Stimulated activated CD4-positive, alpha-beta T cell treated with anti-CD3 and anti-CD28 coated beads, Interleukin-4, amount 100 ng/mL, for 24 hours (primary cell): ENCODE data around the gene ATRNL1.
"Not testable (repeated sequence)": the region's sequence is repeated elsewhere in the genome, so short reads cannot be mapped to it uniquely, and the experiment has no call there.

Experiments used
- DNase-seq: peaks from one replicate; pipeline ENCODE4 v3.0.0-alpha.2; 2020

The ATRNL1 gene

DNA sequence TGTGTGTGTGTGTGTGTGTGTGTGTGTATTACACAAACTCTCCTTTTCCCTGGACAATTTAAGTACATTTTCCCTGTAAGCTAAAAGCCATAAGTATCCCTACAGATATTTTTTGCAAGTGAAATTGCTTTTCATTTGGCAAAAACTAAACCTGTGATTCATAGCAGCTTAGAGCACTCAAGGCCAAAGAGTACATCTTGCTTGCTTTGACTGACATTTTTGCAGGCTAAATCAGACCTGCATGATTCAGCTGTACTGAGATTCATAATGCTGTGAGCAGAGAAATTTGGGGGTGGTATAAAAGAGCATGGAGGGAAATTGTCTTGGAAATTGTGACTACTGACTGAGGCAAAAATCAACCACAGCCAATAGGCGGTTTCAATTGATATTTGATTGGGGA lies 679.4 kb downstream of the ATRNL1 start:
- DNase-seq = no peak

DNA sequence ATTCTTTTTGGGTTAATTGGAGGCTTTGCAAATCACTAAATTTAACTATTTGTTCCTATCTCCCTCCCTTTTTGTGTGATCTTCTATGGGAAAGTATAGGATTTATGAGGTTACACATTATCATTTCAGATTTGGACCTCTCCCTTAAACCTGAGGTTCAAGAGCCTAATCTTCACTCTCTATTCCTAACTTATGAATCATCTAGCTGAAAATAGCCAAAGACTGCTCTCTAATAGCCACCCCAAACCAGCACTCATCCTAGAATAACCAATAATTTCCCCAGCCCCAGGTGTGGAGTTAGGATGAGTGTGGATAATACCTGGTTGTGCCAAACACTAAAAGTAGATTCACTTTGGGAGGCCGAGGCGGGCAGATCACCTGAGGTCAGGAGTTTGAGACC lies 680.7 kb downstream of the ATRNL1 start:
- no peak for DNase-seq

DNA sequence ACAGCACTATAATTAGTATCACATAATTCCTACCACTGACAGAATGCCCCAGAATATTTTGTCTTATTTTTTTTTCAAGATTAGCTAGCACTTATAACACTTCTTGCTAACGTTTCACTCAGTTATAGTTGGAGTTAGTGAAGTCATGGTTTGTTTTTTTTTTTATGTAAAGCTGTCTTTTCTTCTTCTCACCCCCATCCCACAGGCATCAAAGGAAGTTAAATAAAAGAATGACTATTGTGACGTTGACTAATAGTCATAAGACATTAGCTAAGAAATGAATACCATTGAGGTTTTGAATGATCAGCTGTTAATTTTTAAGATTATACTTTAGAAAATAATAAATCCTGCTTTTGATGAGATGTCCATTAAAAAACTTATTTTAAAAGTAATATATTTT lies 681.6 kb downstream of the ATRNL1 start:
- DNase-seq = no peak

DNA sequence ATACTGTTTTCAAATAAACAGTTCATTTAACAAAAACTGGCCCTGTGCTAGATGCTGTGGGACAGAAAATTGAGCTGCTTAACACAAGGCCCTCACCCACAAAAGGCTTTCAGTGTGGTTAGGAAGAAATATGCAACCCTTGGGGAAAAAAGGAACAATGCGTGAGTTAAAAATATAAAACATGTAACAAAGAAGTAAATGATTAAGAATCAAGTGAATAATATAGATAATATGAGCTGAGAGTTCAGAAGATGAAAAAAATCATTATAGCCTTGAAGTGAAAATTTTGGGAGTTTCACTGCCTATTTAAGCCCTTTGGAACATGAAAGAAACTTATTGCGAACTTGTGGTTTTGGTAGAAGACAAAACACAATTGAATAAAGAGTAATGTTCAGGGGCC lies 684.5 kb downstream of the ATRNL1 start:
- DNase-seq = no peak

DNA sequence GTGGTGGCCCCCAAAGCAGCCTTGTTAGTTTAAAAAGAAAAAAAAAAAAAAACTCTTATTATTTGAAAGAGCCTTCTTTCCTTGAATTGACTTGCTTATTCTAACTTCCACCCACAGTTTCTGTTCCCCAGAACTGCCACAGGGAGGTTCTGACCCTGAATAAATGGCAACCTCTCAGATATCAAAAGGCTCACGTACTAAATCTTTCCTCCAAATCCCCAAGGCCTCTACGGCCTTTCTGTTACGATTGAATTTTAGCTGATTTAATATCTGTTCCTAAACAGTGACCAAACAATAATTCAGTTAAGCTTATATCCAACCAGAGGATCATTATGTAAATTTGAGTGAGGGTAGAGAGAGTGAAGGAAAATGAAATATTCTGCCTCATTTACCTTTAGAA lies 697.1 kb downstream of the ATRNL1 start:
- DNase-seq = no peak

DNA sequence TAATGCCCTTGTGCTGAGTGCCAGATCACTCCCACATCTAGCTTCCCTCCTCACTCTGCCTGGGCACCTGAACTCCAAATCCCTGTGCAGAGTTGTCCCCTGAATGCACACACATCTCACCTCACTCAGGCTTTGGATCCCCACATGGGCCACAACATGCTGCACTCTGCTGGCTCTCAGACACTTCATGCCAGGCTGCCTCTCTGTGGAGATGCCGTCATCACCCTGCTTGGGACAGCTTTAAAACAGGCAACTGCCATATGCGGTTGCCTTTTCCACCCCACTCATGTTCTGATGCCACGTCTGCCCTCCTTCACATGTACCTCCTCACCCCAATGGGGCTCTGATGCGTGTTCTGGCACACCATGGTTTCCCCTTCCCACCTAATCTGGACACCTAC lies 702.8 kb downstream of the ATRNL1 start:
- no peak for DNase-seq

DNA sequence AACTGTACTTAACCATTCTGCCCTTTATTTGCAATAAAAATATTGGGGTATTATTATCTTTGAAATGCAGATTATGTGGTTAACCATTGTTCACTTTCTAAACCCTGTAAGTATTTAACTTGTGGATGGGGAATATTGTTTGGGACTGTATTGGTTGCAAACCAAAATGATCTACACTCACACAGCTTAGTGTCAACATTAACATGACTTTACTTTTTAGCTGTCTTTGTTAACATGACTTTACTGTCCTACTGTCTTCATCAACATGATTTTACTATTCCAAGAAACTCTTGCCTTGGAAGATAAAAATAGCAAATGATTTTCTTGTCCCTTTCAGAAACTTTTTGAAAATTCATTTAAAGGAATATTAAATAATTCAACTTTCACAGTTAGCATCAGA lies 708.3 kb downstream of the ATRNL1 start:
- DNase-seq = no peak

DNA sequence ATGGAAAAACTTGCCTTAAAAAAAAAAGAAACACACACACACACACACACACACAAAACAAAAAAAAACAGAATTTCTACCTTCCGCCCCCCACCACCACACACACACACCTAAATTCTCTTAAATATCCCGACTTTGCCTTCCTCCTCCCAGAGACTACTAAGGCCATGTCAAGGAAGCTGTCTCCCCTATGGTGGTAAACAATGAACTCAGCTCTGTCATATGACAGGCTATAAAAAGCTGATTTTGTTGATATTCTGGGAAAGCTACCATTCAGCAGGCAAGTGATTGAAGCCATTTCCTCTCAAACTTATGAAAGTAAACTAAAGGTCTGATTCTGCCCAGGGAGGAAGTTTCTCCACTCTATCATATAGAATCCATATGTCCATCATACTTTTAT lies 708.8 kb downstream of the ATRNL1 start:
- no peak for DNase-seq

DNA sequence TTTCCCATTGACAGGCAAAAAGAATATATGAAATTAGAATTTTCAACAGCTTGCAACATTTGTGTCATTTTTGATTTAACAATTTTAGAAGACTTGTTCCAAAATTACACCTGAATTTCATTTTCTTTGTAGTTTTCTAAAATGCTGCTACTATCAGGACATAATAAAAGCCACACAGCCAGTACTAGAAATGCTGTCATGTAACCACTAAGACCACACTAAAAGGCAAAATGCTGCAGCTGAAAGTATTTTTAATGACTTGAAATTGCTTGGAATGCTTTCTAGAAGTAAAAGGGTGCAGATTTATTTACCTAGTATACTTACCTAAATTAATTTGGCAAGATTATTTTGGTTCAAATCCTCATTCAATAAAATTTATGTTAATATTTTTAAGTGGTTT lies 709.7 kb downstream of the ATRNL1 start:
- no peak for DNase-seq

DNA sequence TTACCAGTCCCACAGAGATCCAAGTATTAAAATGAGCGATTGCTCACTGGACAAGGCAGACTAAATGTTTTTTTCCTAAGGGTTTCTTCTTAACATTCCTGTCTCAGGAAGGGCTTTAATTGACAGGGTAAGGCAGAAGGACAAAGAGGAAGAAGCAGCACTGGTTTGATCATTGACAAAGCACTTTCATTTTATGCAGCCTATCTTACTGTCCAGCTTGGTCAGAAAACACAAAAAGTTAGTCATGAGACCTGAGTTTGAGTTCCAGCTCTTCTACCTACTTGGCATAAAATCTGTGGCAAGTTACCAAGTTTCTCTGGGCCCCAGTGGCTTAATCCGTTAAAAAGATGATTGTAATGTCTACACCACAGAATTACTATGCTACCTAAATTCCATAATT lies 721.4 kb downstream of the ATRNL1 start:
- no peak for DNase-seq

DNA sequence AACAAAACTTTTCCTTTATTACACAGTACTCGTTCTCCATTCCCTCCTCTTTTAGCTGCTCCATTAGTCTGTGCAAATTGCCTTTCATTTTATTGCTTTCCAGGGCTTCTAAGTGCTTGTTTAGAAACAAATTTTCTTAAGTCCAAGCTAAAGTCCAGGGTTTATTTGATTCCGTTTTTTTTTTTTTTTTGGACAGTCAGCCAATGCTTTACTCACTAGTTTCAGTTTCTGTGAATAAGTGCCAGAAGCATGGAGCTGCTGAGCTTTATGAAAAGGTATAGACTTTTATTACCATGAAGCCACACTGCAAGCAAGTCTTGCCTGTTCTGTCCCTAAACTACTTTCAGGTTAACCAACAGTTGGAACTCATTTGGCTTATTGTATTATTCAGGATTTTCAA lies 724.8 kb downstream of the ATRNL1 start:
- DNase-seq = no peak

DNA sequence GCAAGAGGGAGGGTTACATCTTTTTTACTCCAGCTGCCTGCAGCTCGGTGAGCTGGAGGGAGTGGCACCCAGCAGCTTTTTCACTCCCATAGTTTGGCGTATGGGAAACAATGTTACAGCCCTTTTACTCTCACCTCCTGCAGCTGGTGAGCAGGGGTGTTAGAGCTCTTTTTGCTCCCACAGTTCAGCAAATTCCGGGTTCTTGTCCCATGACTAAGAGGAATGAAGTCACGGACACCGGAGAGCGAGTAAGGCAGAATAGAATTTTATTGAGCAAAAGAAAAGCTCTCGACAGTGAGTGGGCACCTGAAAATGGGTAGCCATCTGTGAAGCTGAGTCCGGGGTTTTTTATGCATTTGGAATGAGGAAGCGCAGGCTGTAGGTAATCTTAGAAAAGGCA lies 733.2 kb downstream of the ATRNL1 start:
- DNase-seq = no peak

DNA sequence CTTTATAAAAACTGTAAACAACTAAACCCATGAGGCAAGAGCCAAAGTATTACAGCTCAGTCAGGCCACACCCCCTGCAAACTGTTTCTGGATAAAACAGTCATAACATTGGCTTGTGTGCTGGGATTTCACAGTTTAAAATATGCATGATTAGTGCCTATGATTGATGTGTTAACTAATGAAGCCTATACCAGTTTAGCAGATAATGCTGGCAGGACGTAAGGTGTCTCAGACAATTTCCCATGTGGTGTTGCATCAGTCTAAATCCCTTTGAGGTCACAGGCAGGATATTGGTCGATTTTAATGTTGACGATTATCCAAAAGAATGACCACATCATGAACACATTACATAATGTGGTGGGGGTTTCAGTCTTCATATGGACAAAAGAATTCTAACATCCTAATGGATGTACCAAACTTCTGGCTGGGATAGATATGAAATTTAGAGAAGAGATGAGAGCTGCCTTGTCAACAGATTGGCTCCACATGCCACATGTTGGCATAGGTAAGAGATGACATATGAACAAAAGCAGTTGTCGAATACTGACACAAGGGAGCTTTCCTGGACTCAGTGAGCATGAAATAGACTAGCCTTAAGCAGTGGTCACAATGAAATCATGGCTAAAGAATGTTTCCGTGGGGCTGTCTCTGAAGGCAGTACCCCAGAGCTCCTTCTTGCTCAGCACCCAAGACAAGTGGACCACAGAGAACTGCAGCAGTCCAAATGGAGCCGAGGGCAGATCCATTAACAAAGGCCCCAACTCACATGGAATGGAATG lies 734.3 kb downstream of the ATRNL1 start:
- no peak for DNase-seq

DNA sequence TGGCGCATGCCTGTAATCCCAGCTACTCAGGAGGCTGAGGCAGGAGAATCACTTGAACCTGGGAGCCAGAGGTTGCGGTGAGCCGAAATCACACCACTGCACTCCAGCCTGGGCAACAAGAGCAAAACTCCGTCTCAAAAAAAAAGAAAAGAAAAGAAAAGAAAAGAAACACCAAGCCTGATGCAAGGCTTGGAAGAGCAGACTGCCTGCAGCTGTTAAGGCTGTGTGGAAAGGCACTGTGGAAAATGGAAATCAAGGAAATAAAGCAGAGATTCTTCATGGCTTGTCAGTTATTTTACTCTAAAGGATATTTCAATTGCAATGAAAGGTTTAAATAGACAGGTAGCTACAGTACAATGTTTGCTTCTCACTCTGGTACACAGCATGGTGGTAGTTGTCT lies 735.0 kb downstream of the ATRNL1 start:
- DNase-seq = not testable (repeated sequence)

DNA sequence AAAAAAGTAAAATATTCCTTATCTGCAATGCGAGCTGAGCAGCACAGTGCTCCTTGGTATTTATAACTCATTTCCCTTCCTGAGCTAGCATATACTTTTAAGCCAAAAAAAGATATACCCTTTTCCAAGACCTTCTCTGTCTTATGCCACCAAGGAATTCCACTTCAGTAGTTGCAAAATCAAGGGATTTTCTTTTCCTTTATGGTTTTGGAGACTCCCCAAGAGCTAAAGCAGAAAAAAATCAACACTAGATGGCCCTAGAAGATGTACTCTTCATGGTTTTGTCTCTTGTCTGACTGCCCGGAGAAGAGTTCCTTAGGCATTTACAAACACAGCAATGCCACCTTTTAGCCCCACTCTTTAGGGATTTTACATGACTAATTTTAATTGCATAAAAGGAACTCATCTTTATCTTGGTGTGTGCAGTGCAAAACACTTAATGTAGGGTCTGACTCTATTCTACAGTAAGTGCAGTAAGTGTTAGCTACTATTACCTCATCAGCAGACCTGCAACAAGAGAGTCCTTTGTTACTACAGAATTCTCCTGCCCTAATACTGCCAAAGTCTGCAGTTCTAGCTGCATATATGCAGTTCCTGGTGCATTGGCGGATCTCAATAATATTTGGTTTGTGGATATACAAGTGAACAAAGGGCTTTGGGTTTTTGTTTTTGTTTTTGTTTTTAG lies 736.5 kb downstream of the ATRNL1 start:
- no peak for DNase-seq

DNA sequence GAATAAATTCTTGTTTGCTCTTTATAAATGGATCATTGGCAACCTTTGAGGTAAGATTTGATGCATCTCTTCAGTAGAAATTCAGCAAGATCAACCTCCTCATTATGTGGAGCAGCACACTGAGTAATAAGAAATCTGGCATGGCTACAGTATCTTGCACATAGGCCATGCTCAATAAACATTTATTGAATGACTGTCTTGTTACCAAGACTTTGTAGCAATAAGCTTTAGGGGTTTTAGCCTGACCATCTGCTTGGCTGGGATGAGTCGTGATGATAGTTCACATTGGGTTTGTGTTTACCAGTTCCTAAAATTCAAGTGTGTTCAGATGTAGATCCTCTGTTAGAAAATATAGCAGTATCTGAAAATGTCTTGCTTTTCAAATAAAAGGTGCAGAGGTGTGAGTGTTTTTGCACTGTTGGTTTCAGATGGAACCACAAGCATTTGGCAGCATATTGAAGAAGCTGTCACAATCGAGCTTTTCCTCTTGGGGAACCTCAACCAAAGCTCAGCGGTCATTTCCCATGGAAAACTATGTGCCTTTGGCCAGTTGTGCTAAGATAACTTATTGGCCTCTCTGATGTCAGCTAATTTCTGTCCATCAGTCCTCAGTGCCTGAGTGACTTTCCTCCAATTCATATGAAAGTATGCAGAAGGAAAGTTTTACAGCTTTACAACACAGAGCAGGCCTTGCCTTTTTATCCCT lies 737.3 kb downstream of the ATRNL1 start:
- DNase-seq = no peak

DNA sequence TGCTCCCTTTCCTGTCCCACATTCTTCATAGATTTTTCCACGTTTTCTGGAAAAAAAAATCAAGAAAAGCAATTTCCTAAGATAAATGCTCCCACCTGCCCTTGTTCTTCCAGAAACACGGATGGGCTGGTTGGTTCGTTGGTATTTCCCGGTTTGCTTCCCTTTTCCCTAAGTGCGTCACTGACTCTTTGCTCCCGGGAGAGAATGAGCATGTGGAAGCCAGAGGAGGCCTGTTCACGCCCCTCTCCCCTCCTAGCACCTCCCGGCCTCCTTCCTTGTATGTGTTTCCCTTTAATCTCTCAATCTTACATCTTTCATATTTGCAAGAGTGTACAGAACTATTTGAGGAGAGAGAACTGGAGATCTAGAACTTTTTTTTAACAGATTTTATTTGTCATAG lies 737.9 kb downstream of the ATRNL1 start:
- no peak for DNase-seq

DNA sequence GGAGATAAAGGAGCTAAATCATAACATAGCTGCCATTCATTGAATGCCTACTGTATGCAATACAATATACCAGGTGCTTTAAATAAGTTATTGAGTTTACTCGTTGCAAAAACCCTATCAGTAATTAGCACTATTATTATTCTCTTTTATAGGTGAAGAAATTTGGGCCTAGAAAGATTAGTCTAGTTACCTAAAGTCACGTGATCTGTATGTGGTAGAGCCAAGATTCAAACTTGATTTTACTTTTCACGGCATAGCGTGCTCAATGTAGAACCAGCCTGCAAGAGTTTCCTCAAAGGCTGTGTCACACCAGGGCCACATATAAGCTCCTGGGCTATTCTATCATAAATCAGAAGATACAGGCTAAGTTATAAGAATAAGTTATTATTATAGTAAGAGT lies 740.0 kb downstream of the ATRNL1 start:
- DNase-seq = no peak

DNA sequence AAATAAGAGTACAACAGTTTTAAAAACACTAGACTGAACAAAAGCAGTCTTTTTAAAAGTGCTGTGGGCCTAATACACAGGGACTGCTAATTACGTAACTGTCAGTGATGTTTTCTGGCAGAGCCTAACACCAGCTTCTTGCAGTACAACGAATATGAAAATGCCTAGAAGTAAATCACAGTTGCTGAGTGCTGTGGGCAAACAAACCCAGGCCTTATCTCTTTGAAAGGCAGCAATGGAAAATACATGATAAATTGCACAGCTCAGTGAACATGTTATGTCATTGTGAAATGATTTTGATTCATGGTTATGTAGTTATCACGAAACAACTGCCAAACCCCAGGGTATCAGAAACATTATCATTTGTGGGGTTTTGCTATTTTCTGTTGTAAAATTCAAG lies 751.4 kb downstream of the ATRNL1 start:
- DNase-seq = no peak

DNA sequence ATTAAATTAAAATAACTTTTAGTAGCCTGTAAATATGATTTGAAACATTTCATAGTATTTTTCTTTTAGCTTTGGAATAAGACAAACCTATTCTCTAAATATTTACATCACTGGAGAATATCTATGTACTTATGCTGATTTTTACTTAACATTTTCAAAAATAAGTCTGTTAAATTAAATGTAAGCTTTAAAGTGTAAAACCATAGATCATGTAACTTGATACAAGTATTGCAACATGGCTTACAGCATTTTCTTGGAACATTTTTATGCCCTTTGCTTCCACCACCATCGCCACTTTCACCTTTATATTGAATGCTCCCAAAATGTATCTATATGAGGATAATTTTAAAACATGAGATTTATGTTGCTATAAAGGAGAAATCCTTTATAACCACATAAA lies 752.8 kb downstream of the ATRNL1 start:
- DNase-seq = no peak

DNA sequence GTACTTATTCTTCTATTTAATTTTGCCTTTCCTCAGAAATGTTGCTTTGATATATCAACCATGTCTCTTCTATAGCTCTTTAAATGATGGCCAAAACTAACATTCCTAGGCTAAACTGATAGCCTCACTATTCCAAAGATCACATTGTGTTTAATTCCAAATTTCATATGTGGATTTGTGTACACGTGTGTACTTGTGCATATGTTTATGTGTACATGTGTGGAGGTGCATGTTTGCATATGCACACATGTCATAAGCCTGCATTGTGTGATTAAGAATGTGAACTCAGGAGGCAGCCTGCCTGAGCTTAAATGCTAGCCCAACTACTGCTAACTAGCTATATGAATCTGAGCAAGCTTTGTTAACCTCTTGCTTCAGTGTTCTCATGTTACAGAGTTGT lies 753.4 kb downstream of the ATRNL1 start:
- no peak for DNase-seq

DNA sequence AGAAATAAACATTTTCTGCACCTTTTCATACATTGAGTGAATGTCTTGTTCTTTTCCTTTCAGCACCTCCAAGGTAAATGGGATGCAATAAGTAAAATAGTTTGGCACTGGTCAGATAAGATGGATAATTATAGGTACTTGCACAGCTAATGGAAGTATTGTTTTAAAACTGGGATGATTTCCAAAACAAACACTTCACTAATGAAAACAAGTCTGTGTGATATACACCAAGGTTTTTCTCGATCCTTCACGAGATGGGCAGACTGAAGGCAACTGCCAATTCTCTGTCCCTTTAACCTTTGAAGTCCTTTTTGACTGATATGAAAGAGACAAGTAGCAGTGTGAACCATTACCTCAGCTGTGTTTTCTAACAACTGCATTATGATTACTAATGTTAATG lies 756.0 kb downstream of the ATRNL1 start:
- no peak for DNase-seq

DNA sequence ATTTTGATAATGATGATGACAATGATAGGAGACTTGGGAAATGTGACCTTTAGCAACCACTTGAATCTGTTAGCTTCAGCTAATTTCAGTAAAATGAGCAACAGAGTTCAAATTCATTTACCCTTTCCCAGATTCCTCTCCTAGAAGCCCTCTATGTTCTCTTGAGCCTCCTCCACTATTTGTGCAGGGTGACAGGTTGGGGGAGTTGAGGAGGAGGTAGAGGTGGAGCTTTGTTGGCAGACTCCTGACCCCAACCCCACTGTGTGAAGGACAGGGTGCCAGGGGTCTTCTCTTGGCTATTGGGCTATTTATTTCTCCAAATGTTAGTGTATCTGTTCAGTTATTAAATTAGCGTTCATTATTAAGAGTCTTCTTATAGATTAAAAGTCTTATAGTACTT lies 757.5 kb downstream of the ATRNL1 start:
- no peak for DNase-seq

DNA sequence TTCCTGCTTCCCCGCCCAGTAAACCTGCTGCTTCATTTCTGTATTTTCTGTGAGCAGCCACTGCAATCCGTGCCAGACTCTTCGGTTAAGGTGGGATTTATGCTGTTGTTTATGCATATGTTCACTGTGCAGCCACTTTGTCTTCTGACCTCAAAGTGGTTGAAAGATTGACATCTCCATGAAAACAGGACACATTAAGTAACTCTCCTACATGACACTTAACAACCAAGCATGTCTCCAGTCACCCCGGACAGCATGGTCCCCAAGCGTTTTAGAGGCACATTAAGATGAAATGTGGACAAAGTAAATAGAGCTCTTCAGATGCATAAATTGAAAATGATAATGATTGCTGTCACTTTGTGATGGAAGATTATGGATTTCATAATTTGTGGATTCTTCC lies 758.5 kb downstream of the ATRNL1 start:
- DNase-seq = no peak
